NCI-H1436 treated with DMSO at 0.1 percent for 48 hours (cell line): ENCODE data around the gene PLAGL1.
"Not testable (repeated sequence)": the region's sequence is repeated elsewhere in the genome, so short reads cannot be mapped to it uniquely, and the experiment has no call there.

Experiments
- DNase-seq: peaks from one replicate; lab custom pipeline; 2025; lab: John Stamatoyannopoulos, UW

Gene PLAGL1

GRCh38 chr6:143937668-143937970, 70.4 kb downstream of the PLAGL1 start:
- DNase-seq, result no peak

- DNase-seq, result no peak
These were observed 71.0 kb downstream of the PLAGL1 start for GRCh38 chr6:143936778-143937667.

- DNase-seq, result no peak
These were observed 71.7 kb downstream of the PLAGL1 start for GRCh38 chr6:143936347-143936746.

- DNase-seq, result no peak
These were observed 73.2 kb downstream of the PLAGL1 start for GRCh38 chr6:143934867-143935266.

GRCh38 chr6:143934331-143934730, 73.7 kb downstream of the PLAGL1 start:
- DNase-seq, result no peak

GRCh38 chr6:143929975-143930374, 78.1 kb downstream of the PLAGL1 start:
- no peak for DNase-seq

- no peak for DNase-seq
These were observed 79.2 kb downstream of the PLAGL1 start for GRCh38 chr6:143928853-143929252.

- DNase-seq, result not testable (repeated sequence)
These were observed 91.0 kb downstream of the PLAGL1 start for GRCh38 chr6:143917026-143917425.

- DNase-seq, result no peak
These were observed 95.4 kb downstream of the PLAGL1 start for GRCh38 chr6:143912671-143913070.

GRCh38 chr6:143911028-143911427, 97.0 kb downstream of the PLAGL1 start:
- no peak for DNase-seq

GRCh38 chr6:143902827-143903226, 105.2 kb downstream of the PLAGL1 start:
- no peak for DNase-seq

GRCh38 chr6:143901885-143902750, 105.9 kb downstream of the PLAGL1 start:
- DNase-seq, result no peak

- no peak for DNase-seq
These were observed 107.7 kb downstream of the PLAGL1 start for GRCh38 chr6:143900358-143900757.

- no peak for DNase-seq
These were observed 111.8 kb downstream of the PLAGL1 start for GRCh38 chr6:143896126-143896860.

GRCh38 chr6:143894655-143895054, 113.4 kb downstream of the PLAGL1 start:
- no peak for DNase-seq
